HepG2 (cell line): Measurements from ENCODE around the gene LST1. TPM values are rescaled to one million over a fixed set of nuclear protein-coding genes. Genes with fewer than 3 reads are reported as not detected.

Experiments used
- HOXA3 ChIP-seq: sonication (generic); formaldehyde crosslinking; IDR thresholded peaks from 2 replicates; pipeline ENCODE4 v1.5.0; 2020; ENCODE audit warnings: missing genetic modification reagents
- HOXA7 ChIP-seq: sonication (generic); formaldehyde crosslinking; IDR thresholded peaks from 2 replicates; pipeline ENCODE4 v1.8.1; 2022; ENCODE audit warnings: mild to moderate bottlenecking, missing genetic modification reagents, moderate library complexity
- MAZ ChIP-seq, 2 experiments: sonication (generic) in 1 of 2; formaldehyde crosslinking in 1 of 2; IDR thresholded peaks; 2 replicates each; pipeline versions ENCODE4 v1.5.0 to v1.6.1; 2012 to 2020; ENCODE audit warnings: low read depth in 2 of 2, mild to moderate bottlenecking in 2 of 2, borderline replicate concordance in 1 of 2, improper control_type of control experiment in 1 of 2, low read length in 1 of 2, missing genetic modification reagents in 1 of 2, moderate library complexity in 1 of 2
- NONO ChIP-seq, 2 experiments: fragments of 450-650 bp in 1 of 2; sonication (generic) in 1 of 2; formaldehyde crosslinking in 1 of 2; IDR thresholded peaks in 1 of 2; conservative IDR thresholded peaks in 1 of 2; 2 replicates each; pipeline versions ENCODE4 v1.6.1 to v1.8.0; 2017 to 2022; ENCODE audit warnings: mild to moderate bottlenecking in 1 of 2, missing genetic modification reagents in 1 of 2, moderate library complexity in 1 of 2
- ZNF614 ChIP-seq: IDR thresholded peaks from 2 replicates; pipeline ENCODE4 v1.6.1; 2018; ENCODE audit warnings: missing biosample characterization, missing genetic modification reagents, inconsistent platforms, borderline replicate concordance
- ZNF792 ChIP-seq: IDR thresholded peaks from 2 replicates; pipeline ENCODE4 v1.6.1; 2016
- polyA plus RNA-seq, 8 experiments: library from polyadenylated mRNA; depleted of rRNA in 3 of 8; stranded (reverse) in 7 of 8; unstranded in 1 of 8; fragments of >200 nt; fragmentation: Illumina TruSeq in 4 of 8; extraction: Trizol in 4 of 8; gene quantifications; 2 replicates each; pipeline versions ENCODE4 v1.2.1 to v1.2.3, GENCODE V29; 2011 to 2016; ENCODE audit warnings: low read depth in 4 of 8, missing spikeins in 1 of 8, mixed read lengths in 1 of 8; ENCODE audit not compliant: insufficient read depth in 1 of 8
- total RNA-seq, 5 experiments: library from RNA; depleted of rRNA; stranded (reverse); fragments of >200 nt; fragmentation: Illumina TruSeq; extraction: Trizol; gene quantifications; 2 replicates each; pipeline ENCODE4 v1.2.3, GENCODE V29; 2016; ENCODE audit warnings: low read depth in 1 of 5
- TF ChIP-seq, protein P1 (sequence below): sonication (generic); formaldehyde crosslinking; IDR thresholded peaks from 2 replicates; pipeline ENCODE4 v1.8.0; 2022; ENCODE audit warnings: mild to moderate bottlenecking, missing genetic modification reagents, moderate library complexity
- TF ChIP-seq, protein P2 (sequence below): sonication (generic); formaldehyde crosslinking; IDR thresholded peaks from 2 replicates; pipeline ENCODE4 v1.4.0; 2020; ENCODE audit warnings: mild to moderate bottlenecking, missing genetic modification reagents
- TF ChIP-seq, protein P3 (sequence below): sonication (generic); formaldehyde crosslinking; IDR thresholded peaks from 2 replicates; pipeline ENCODE4 v1.4.0; 2020; ENCODE audit warnings: low read depth, missing genetic modification reagents
- TF ChIP-seq, protein P4 (sequence below), 2 experiments: sonication (generic) in 1 of 2; formaldehyde crosslinking in 1 of 2; IDR thresholded peaks; 2 replicates each; pipeline versions ENCODE4 v1.4.0 to v1.6.1; 2016 to 2020; ENCODE audit warnings: borderline replicate concordance in 1 of 2, low read depth in 1 of 2, mild to moderate bottlenecking in 1 of 2, missing genetic modification reagents in 1 of 2
- TF ChIP-seq, protein P5 (sequence below): sonication (generic); formaldehyde crosslinking; conservative IDR thresholded peaks from 2 replicates; pipeline ENCODE4 v1.8.1; 2023; ENCODE audit warnings: missing genetic modification reagents

Gene LST1
- total and polyA plus RNA-seq, 2 of the 13 experiments (the other 11 are each of a cell fraction or from before 2014, with no cell fraction given) = not detected

DNA sequence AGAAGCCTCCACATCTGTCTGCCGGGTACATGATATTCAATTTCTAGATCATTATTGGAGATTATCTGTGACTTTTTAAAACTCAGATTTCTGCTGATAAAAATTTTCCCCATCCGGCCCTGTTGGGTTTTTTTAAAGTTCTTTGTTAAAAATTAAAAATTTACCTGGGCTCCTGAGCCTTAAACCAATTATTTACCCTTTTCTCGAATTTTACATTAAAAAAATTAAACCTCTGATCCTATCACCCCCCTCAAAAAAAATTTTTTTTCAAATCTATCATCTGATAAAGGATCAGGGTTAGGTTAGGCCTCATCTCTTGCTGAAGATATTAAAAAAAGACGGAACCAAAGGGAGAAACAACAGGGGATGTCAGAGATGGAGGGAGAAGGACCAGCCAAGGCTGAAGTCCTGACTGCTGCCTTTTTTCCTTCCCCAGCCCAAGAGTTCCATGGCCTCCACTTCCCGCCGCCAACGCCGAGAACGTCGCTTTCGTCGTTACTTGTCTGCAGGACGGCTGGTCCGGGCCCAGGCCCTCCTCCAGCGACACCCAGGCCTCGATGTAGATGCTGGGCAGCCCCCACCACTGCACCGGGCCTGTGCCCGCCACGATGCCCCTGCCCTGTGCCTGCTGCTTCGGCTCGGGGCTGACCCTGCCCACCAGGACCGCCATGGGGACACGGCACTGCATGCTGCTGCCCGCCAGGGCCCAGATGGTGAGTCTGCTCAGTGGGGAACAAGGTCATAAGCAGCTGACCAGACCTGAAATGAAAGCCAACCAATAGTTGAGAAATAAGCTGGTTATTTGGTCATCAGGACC lies 38.1 kb upstream of the LST1 start (continued):
- TF ChIP-seq, protein P1, sequence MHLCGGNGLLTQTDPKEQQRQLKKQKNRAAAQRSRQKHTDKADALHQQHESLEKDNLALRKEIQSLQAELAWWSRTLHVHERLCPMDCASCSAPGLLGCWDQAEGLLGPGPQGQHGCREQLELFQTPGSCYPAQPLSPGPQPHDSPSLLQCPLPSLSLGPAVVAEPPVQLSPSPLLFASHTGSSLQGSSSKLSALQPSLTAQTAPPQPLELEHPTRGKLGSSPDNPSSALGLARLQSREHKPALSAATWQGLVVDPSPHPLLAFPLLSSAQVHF (CRISPR knock-in tag) = 0 out of 2 replicates have a peak, but pooled peaks have one; percentile 19
- TF ChIP-seq, protein P2, sequence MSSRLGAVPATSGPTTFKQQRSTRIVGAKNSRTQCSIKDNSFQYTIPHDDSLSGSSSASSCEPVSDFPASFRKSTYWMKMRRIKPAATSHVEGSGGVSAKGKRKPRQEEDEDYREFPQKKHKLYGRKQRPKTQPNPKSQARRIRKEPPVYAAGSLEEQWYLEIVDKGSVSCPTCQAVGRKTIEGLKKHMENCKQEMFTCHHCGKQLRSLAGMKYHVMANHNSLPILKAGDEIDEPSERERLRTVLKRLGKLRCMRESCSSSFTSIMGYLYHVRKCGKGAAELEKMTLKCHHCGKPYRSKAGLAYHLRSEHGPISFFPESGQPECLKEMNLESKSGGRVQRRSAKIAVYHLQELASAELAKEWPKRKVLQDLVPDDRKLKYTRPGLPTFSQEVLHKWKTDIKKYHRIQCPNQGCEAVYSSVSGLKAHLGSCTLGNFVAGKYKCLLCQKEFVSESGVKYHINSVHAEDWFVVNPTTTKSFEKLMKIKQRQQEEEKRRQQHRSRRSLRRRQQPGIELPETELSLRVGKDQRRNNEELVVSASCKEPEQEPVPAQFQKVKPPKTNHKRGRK (CRISPR knock-in tag) = peak; percentile 73; the same call in 1 of the 2 replicates
- TF ChIP-seq NONO (IDR thresholded peaks at IDR 0.05) (no peak), NONO (CRISPR knock-in tag; conservative IDR thresholded peaks at IDR 0.05) (0 out of 2 replicates have a peak, but pooled peaks have one; percentile 6), ZNF792 (CRISPR knock-in tag) (no peak), MAZ (IDR thresholded peaks at IDR 0.05; ENCODE audit: borderline replicate concordance, low read depth, low read length) (no peak), MAZ (CRISPR knock-in tag; IDR thresholded peaks at IDR 0.05; ENCODE audit: low read depth) (peak; percentile 30), ZNF614 (CRISPR knock-in tag) (no peak), HOXA7 (CRISPR knock-in tag) (no peak), HOXA3 (CRISPR knock-in tag) (no peak)
- TF ChIP-seq, protein P3, sequence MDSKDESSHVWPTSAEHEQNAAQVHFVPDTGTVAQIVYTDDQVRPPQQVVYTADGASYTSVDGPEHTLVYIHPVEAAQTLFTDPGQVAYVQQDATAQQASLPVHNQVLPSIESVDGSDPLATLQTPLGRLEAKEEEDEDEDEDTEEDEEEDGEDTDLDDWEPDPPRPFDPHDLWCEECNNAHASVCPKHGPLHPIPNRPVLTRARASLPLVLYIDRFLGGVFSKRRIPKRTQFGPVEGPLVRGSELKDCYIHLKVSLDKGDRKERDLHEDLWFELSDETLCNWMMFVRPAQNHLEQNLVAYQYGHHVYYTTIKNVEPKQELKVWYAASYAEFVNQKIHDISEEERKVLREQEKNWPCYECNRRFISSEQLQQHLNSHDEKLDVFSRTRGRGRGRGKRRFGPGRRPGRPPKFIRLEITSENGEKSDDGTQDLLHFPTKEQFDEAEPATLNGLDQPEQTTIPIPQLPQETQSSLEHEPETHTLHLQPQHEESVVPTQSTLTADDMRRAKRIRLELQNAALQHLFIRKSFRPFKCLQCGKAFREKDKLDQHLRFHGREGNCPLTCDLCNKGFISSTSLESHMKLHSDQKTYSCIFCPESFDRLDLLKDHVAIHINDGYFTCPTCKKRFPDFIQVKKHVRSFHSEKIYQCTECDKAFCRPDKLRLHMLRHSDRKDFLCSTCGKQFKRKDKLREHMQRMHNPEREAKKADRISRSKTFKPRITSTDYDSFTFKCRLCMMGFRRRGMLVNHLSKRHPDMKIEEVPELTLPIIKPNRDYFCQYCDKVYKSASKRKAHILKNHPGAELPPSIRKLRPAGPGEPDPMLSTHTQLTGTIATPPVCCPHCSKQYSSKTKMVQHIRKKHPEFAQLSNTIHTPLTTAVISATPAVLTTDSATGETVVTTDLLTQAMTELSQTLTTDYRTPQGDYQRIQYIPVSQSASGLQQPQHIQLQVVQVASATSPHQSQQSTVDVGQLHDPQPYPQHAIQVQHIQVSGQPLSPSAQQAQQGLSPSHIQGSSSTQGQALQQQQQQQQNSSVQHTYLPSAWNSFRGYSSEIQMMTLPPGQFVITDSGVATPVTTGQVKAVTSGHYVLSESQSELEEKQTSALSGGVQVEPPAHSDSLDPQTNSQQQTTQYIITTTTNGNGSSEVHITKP (CRISPR knock-in tag) = no peak
- TF ChIP-seq, protein P4, sequence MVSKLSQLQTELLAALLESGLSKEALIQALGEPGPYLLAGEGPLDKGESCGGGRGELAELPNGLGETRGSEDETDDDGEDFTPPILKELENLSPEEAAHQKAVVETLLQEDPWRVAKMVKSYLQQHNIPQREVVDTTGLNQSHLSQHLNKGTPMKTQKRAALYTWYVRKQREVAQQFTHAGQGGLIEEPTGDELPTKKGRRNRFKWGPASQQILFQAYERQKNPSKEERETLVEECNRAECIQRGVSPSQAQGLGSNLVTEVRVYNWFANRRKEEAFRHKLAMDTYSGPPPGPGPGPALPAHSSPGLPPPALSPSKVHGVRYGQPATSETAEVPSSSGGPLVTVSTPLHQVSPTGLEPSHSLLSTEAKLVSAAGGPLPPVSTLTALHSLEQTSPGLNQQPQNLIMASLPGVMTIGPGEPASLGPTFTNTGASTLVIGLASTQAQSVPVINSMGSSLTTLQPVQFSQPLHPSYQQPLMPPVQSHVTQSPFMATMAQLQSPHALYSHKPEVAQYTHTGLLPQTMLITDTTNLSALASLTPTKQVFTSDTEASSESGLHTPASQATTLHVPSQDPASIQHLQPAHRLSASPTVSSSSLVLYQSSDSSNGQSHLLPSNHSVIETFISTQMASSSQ (IDR thresholded peaks at IDR 0.05; ENCODE audit: low read depth) = 0 out of 2 replicates have a peak, but pooled peaks have one; percentile 4
- TF ChIP-seq, protein P4 (CRISPR knock-in tag; IDR thresholded peaks at IDR 0.05; ENCODE audit: borderline replicate concordance) = no peak
- TF ChIP-seq, protein P5, sequence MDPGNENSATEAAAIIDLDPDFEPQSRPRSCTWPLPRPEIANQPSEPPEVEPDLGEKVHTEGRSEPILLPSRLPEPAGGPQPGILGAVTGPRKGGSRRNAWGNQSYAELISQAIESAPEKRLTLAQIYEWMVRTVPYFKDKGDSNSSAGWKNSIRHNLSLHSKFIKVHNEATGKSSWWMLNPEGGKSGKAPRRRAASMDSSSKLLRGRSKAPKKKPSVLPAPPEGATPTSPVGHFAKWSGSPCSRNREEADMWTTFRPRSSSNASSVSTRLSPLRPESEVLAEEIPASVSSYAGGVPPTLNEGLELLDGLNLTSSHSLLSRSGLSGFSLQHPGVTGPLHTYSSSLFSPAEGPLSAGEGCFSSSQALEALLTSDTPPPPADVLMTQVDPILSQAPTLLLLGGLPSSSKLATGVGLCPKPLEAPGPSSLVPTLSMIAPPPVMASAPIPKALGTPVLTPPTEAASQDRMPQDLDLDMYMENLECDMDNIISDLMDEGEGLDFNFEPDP = no peak
